Measurements from ENCODE around the gene CIAO3.

CIAO3 gene

GRCh38 chr16:734981-735881, 5.6 kb downstream of the CIAO3 start:
- no peak for DNase-seq (ENCODE audit: low spot score)

- no peak for DNase-seq (ENCODE audit: low spot score)
These were observed 6.4 kb downstream of the CIAO3 start for GRCh38 chr16:734208-734980.

GRCh38 chr16:733382-734207, 7.2 kb downstream of the CIAO3 start:
- DNase-seq (ENCODE audit: low spot score), result no peak

- DNase-seq (ENCODE audit: low spot score), result no peak
These were observed 7.9 kb downstream of the CIAO3 start for GRCh38 chr16:732936-733335.

- no peak for DNase-seq (ENCODE audit: low spot score)
These were observed 8.5 kb downstream of the CIAO3 start for GRCh38 chr16:732332-732731.

- no peak for DNase-seq (ENCODE audit: low spot score)
These were observed 9.9 kb downstream of the CIAO3 start for GRCh38 chr16:730666-731509.

GRCh38 chr16:729768-730665, 10.8 kb downstream of the CIAO3 start:
- no peak for DNase-seq (ENCODE audit: low spot score)

GRCh38 chr16:728890-729744, 11.7 kb downstream of the CIAO3 start:
- DNase-seq (ENCODE audit: low spot score), result no peak

GRCh38 chr16:728131-728889, 12.5 kb downstream of the CIAO3 start:
- DNase-seq (ENCODE audit: low spot score), result peak; percentile 77

GRCh38 chr16:727291-727977, 13.4 kb downstream of the CIAO3 start:
- DNase-seq (ENCODE audit: low spot score), result peak; percentile 61

GRCh38 chr16:726438-727290, 14.1 kb downstream of the CIAO3 start, which contains the start of the genes CCDC78 and HAGHL:
Gene CCDC78 (minus strand): TSS chr16:726443. CDS start chr16:726367, 76 bp downstream.
Gene HAGHL (plus strand): TSS chr16:727106. CDS start chr16:727510, 404 bp downstream.
- DNase-seq (ENCODE audit: low spot score), result peak; percentile 65

- DNase-seq (ENCODE audit: low spot score), result no peak
These were observed 14.7 kb downstream of the CIAO3 start for GRCh38 chr16:726188-726437.

GRCh38 chr16:725463-726187, 15.2 kb downstream of the CIAO3 start:
- DNase-seq (ENCODE audit: low spot score), result no peak

- no peak for DNase-seq (ENCODE audit: low spot score)
These were observed 15.8 kb downstream of the CIAO3 start for GRCh38 chr16:725041-725376.

- DNase-seq (ENCODE audit: low spot score), result peak; percentile 71
These were observed 16.4 kb downstream of the CIAO3 start for GRCh38 chr16:724188-725040.

- DNase-seq (ENCODE audit: low spot score), result no peak
These were observed 17.1 kb downstream of the CIAO3 start for GRCh38 chr16:723695-724094.
